Keratinocyte (primary cell): ENCODE data around the gene KLHL36. TPM values are rescaled to one million over a fixed set of nuclear protein-coding genes. Genes with fewer than 3 reads are reported as not detected.

Experiments
- DNase-seq: peaks from one replicate; pipeline ENCODE4 v3.0.0-alpha.2; 2011; ENCODE audit warnings: low read depth, missing footprints, low spot score
- FAIRE-seq: peaks from 2 replicates; lab custom pipeline; 2011; peaks lifted over from hg19 to GRCh38; lab: Jason Lieb, UNC
- H2AFZ ChIP-seq: 2 replicates; pipeline ENCODE4 v1.6.0; 2012; ENCODE audit warnings: low read length, control low read depth, inconsistent platforms; ENCODE audit not compliant: control insufficient read depth
- H3K27ac ChIP-seq: 2 replicates; pipeline ENCODE4 v1.5.1; 2011; ENCODE audit warnings: low read length; ENCODE audit not compliant: control insufficient read depth, insufficient read depth
- H3K27me3 ChIP-seq: 3 replicates; pipeline ENCODE4 v1.6.0; 2011; ENCODE audit warnings: low read length; ENCODE audit not compliant: control insufficient read depth, insufficient read depth; ENCODE audit errors: extremely low read depth
- H3K36me3 ChIP-seq, 2 experiments: 2 replicates in 1 of 2; 3 replicates in 1 of 2; pipeline ENCODE4 v1.5.1; 2011; ENCODE audit warnings: low read length in 2 of 2, mild to moderate bottlenecking in 1 of 2; ENCODE audit not compliant: control insufficient read depth in 2 of 2, insufficient read depth in 2 of 2; ENCODE audit errors: extremely low read depth in 1 of 2
- H3K4me1 ChIP-seq: 3 replicates; pipeline ENCODE4 v1.5.1; 2011; ENCODE audit warnings: low read length; ENCODE audit not compliant: control insufficient read depth, insufficient read depth; ENCODE audit errors: extremely low read depth
- H3K4me2 ChIP-seq: 3 replicates; pipeline ENCODE4 v1.6.0; 2011; ENCODE audit warnings: low read depth, low read length; ENCODE audit not compliant: control insufficient read depth, insufficient read depth; ENCODE audit errors: extremely low read depth
- H3K4me3 ChIP-seq, 3 experiments: fragments of 200-600 bp in 1 of 3; sonication (generic) in 1 of 3; 2 replicates in 2 of 3; 3 replicates in 1 of 3; pipeline ENCODE4 v1.5.1; 2011 to 2016; ENCODE audit warnings: low read length in 3 of 3, mild to moderate bottlenecking in 3 of 3, control low read depth in 2 of 3, inconsistent platforms in 1 of 3, low read depth in 1 of 3, mixed read lengths in 1 of 3, mixed run types in 1 of 3, moderate library complexity in 1 of 3; ENCODE audit not compliant: control insufficient read depth in 2 of 3, insufficient read depth in 2 of 3; ENCODE audit errors: extremely low read depth in 1 of 3
- H3K79me2 ChIP-seq: 2 replicates; pipeline ENCODE4 v1.6.0; 2012; ENCODE audit warnings: low read length; ENCODE audit not compliant: control insufficient read depth, insufficient read depth
- H3K9ac ChIP-seq: 3 replicates; pipeline ENCODE4 v1.6.0; 2011; ENCODE audit warnings: low read length; ENCODE audit not compliant: control insufficient read depth, insufficient read depth; ENCODE audit errors: extremely low read depth
- H3K9me1 ChIP-seq: 3 replicates; pipeline ENCODE4 v1.6.0; 2011; ENCODE audit warnings: low read length; ENCODE audit not compliant: control insufficient read depth, insufficient read depth; ENCODE audit errors: extremely low read depth
- H3K9me3 ChIP-seq: 2 replicates; pipeline ENCODE4 v1.5.1; 2012; ENCODE audit warnings: low read depth, low read length; ENCODE audit not compliant: control insufficient read depth
- H4K20me1 ChIP-seq: 3 replicates; pipeline ENCODE4 v1.6.0; 2011; ENCODE audit warnings: low read length; ENCODE audit not compliant: control insufficient read depth, insufficient read depth; ENCODE audit errors: extremely low read depth
- EZH2 ChIP-seq: IDR thresholded peaks from one replicate; pipeline ENCODE4 v1.6.1; 2012; ENCODE audit warnings: inconsistent platforms, mild to moderate bottlenecking, low read length, moderate library complexity
- dilution Hi-C: fragments of 300-500 bp; cut with MboI; formaldehyde crosslinking; loops from one replicate; pipeline ENCODE4 v1.7.0; 2020; ENCODE audit warnings: low sequenced_read_pairs; ENCODE audit not compliant: extremely low pct_ligation_motif_present
- polyA plus RNA-seq, 5 experiments: library from polyadenylated mRNA; depleted of rRNA in 3 of 5; stranded (reverse) in 3 of 5; stranded (forward) in 1 of 5; unstranded in 1 of 5; fragments of >200 nt; gene quantifications; 1 replicate in 1 of 5; 2 replicates in 3 of 5; 3 replicates in 1 of 5; pipeline versions ENCODE4 v1.2.1 to v1.2.3, GENCODE V29; 2011 to 2012; ENCODE audit warnings: missing spikeins in 2 of 5, low read depth in 1 of 5, low replicate concordance in 1 of 5
- TF ChIP-seq, protein P1 (sequence below), 3 experiments: IDR thresholded peaks in 1 of 3; conservative IDR thresholded peaks in 1 of 3; optimal IDR thresholded peaks in 1 of 3; 2 replicates in 2 of 3; 3 replicates in 1 of 3; pipeline versions ENCODE3 to v1.5.1; 2011; ENCODE audit warnings: low read length in 3 of 3, mild to moderate bottlenecking in 3 of 3, moderate library complexity in 2 of 3, control low read depth in 1 of 3, inconsistent platforms in 1 of 3; ENCODE audit not compliant: insufficient read depth in 2 of 3; ENCODE audit errors: extremely low read depth in 1 of 3

Gene KLHL36
- polyA plus RNA-seq, 1 donor (not counting 4 experiments of a cell fraction or from before 2014, with no cell fraction given) = 27.5 TPM

DNA sequence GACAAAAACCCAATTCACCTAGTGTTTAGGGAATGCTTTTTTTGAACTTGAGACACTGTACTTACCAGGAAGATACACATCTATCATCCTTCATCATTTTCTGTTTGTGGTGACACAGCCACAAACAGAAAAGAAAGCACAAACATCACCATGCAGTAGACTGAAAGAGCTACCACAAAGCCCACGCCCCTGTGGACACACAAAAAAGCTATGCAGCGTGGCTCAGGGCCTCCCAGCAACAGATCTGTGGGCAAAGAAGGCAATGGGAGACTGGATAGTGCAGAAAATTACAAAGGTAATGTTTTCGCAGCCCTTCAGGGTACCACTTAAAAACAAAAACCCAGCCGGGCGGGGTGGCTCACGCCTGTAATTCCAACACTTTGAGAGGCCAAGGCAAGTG, 40.0 kb upstream of the KLHL36 start:
- dilution Hi-C loops = no loop called here
- H4K20me1 ChIP-seq = peaks cover 14% of the 10 kb centered on the region
- H3K79me2 ChIP-seq = peaks cover 95% of the 10 kb centered on the region
- H3K9ac ChIP-seq = no peak overlapping the region
- TF ChIP-seq, protein P1, sequence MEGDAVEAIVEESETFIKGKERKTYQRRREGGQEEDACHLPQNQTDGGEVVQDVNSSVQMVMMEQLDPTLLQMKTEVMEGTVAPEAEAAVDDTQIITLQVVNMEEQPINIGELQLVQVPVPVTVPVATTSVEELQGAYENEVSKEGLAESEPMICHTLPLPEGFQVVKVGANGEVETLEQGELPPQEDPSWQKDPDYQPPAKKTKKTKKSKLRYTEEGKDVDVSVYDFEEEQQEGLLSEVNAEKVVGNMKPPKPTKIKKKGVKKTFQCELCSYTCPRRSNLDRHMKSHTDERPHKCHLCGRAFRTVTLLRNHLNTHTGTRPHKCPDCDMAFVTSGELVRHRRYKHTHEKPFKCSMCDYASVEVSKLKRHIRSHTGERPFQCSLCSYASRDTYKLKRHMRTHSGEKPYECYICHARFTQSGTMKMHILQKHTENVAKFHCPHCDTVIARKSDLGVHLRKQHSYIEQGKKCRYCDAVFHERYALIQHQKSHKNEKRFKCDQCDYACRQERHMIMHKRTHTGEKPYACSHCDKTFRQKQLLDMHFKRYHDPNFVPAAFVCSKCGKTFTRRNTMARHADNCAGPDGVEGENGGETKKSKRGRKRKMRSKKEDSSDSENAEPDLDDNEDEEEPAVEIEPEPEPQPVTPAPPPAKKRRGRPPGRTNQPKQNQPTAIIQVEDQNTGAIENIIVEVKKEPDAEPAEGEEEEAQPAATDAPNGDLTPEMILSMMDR (optimal IDR thresholded peaks at IDR 0.05 in 1 of 3, IDR thresholded peaks at IDR 0.05 in 1 of 3, conservative IDR thresholded peaks at IDR 0.05 in 1 of 3; ENCODE audit: extremely low read depth in 1 of 3, insufficient read depth in 2 of 3, low read length in 3 of 3) = no peak
- TF ChIP-seq EZH2 = no peak
- no peak overlapping the region for H3K4me3 ChIP-seq
- no peak overlapping the region for H3K4me2 ChIP-seq
- H2AFZ ChIP-seq = no peak overlapping the region
- peaks cover 10 to 27% of the 10 kb centered on the region in 2 experiments for H3K36me3 ChIP-seq
- H3K27ac ChIP-seq = no peak overlapping the region
- H3K4me1 ChIP-seq = peaks cover 14% of the 10 kb centered on the region
- H3K9me1 ChIP-seq = no peaks in the 10 kb centered on the region
- H3K9me3 ChIP-seq = no peaks in the 10 kb centered on the region
- no peaks in the 10 kb centered on the region for H3K27me3 ChIP-seq
- FAIRE-seq = no peak
- no peak for DNase-seq

DNA sequence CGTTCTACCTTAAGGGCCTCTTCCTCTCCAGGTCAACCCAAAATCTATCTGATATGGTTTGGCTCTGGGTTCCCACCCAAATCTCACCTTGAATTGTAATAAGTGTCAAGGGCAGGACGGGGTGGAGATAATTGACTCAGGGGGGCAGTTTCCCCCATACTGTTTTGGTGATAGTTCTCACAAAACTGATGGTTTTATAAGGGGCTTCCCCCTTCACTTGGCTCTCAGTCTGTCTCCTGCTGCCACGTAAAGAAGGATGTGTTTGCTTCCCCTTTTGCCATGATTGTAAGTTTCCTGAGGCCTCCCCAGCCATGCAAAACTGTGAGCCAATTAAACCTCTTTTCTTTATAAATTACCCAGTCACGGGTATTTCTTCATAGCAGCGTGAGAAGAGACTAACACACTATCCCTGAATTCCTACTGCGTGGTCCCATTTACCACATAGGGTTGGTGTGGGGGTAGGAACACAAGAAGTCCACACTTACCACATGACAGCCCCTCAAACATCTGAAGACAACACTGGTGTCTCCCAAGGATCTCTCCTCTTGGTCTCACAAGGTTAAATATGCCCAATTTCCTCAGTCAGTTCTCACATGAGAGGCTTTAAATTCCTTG, 38.6 kb upstream of the KLHL36 start:
- dilution Hi-C loops = no loop called here
- H3K36me3 ChIP-seq = peaks cover 15 to 37% of the 10 kb centered on the region in 2 experiments
- no peak for DNase-seq

More for the DNA sequence above, 38.6 kb upstream of the KLHL36 start:
- Histone ChIP-seq H2AFZ (no peak overlapping the region), H3K4me1 (peaks cover 10% of the 10 kb centered on the region), H3K9me1 (peaks cover 3% of the 10 kb centered on the region), H3K27me3 (no peaks in the 10 kb centered on the region), H3K9me3 (no peaks in the 10 kb centered on the region), H3K4me3 (no peak overlapping the region), H3K4me2 (no peak overlapping the region), H4K20me1 (peaks cover 17% of the 10 kb centered on the region), H3K9ac (no peak overlapping the region), H3K27ac (no peak overlapping the region), H3K79me2 (peaks cover 99% of the 10 kb centered on the region)
- TF ChIP-seq EZH2 = no peak
- TF ChIP-seq, protein P1 (optimal IDR thresholded peaks at IDR 0.05 in 1 of 3, IDR thresholded peaks at IDR 0.05 in 1 of 3, conservative IDR thresholded peaks at IDR 0.05 in 1 of 3; ENCODE audit: extremely low read depth in 1 of 3, insufficient read depth in 2 of 3, low read length in 3 of 3) = no peak
- FAIRE-seq = no peak
